ENCODE measurements around the gene LRP3. TPM values are rescaled to one million over a fixed set of nuclear protein-coding genes. Genes with fewer than 3 reads are reported as not detected.
A peak's percentile ranks its signal among the peaks of the same experiment; 100 is the strongest.

Gene LRP3
- total and polyA plus RNA-seq, 2 of the 13 experiments (the other 11 are each of a cell fraction or from before 2014, with no cell fraction given): 17.6 to 51.6 TPM

GRCh38 chr19:33241530-33242101, 47.5 kb downstream of the LRP3 start (continued):
- TF ChIP-seq, protein P1, sequence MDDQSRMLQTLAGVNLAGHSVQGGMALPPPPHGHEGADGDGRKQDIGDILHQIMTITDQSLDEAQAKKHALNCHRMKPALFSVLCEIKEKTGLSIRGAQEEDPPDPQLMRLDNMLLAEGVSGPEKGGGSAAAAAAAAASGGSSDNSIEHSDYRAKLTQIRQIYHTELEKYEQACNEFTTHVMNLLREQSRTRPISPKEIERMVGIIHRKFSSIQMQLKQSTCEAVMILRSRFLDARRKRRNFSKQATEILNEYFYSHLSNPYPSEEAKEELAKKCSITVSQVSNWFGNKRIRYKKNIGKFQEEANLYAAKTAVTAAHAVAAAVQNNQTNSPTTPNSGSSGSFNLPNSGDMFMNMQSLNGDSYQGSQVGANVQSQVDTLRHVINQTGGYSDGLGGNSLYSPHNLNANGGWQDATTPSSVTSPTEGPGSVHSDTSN (CRISPR knock-in tag; IDR thresholded peaks at IDR 0.05; ENCODE audit: borderline replicate concordance): no peak
- TF ChIP-seq ZNF616 (CRISPR knock-in tag; IDR thresholded peaks at IDR 0.05; ENCODE audit: low read depth) (no peak), BCLAF1 (IDR thresholded peaks at IDR 0.05) (no peak), ZNF343 (CRISPR knock-in tag; IDR thresholded peaks at IDR 0.05) (no peak), ZNF10 (CRISPR knock-in tag; IDR thresholded peaks at IDR 0.05; ENCODE audit: borderline replicate concordance, low read depth) (no peak), MED13 (CRISPR knock-in tag; IDR thresholded peaks at IDR 0.05) (no peak), ZBTB3 (CRISPR knock-in tag; IDR thresholded peaks at IDR 0.05; ENCODE audit: borderline replicate concordance, low read depth) (0 out of 2 replicates have a peak, but pooled peaks have one; percentile 58), SNAI1 (CRISPR knock-in tag; IDR thresholded peaks at IDR 0.05; ENCODE audit: borderline replicate concordance) (no peak), ZNF605 (CRISPR knock-in tag; IDR thresholded peaks at IDR 0.05) (no peak), ZBTB44 (CRISPR knock-in tag; IDR thresholded peaks at IDR 0.05) (no peak), SAP130 (CRISPR knock-in tag; IDR thresholded peaks at IDR 0.05; ENCODE audit: low read depth) (no peak; the same call in 1 of the 2 replicates), GFI1 (CRISPR knock-in tag; IDR thresholded peaks at IDR 0.05; ENCODE audit: borderline replicate concordance) (0 out of 2 replicates have a peak, but pooled peaks have one; percentile 22), TIGD3 (CRISPR knock-in tag; IDR thresholded peaks at IDR 0.05; ENCODE audit: borderline replicate concordance) (no peak), HNF4A (CRISPR knock-in tag; IDR thresholded peaks at IDR 0.05) (no peak; the same call in 1 of the 2 replicates)
- TF ChIP-seq, protein P2, sequence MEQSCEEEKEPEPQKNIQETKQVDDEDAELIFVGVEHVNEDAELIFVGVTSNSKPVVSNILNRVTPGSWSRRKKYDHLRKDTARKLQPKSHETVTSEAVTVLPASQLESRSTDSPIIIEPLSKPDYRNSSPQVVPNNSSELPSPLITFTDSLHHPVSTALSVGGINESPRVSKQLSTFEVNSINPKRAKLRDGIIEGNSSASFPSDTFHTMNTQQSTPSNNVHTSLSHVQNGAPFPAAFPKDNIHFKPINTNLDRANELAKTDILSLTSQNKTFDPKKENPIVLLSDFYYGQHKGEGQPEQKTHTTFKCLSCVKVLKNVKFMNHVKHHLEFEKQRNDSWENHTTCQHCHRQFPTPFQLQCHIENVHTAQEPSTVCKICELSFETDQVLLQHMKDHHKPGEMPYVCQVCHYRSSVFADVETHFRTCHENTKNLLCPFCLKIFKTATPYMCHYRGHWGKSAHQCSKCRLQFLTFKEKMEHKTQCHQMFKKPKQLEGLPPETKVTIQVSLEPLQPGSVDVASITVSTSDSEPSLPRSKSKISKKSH (CRISPR knock-in tag; IDR thresholded peaks at IDR 0.05; ENCODE audit: borderline replicate concordance): no peak; the same call in 1 of the 2 replicates
- TF ChIP-seq, protein P3, sequence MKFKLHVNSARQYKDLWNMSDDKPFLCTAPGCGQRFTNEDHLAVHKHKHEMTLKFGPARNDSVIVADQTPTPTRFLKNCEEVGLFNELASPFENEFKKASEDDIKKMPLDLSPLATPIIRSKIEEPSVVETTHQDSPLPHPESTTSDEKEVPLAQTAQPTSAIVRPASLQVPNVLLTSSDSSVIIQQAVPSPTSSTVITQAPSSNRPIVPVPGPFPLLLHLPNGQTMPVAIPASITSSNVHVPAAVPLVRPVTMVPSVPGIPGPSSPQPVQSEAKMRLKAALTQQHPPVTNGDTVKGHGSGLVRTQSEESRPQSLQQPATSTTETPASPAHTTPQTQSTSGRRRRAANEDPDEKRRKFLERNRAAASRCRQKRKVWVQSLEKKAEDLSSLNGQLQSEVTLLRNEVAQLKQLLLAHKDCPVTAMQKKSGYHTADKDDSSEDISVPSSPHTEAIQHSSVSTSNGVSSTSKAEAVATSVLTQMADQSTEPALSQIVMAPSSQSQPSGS (CRISPR knock-in tag; IDR thresholded peaks at IDR 0.05): no peak
- TF ChIP-seq, protein P4, sequence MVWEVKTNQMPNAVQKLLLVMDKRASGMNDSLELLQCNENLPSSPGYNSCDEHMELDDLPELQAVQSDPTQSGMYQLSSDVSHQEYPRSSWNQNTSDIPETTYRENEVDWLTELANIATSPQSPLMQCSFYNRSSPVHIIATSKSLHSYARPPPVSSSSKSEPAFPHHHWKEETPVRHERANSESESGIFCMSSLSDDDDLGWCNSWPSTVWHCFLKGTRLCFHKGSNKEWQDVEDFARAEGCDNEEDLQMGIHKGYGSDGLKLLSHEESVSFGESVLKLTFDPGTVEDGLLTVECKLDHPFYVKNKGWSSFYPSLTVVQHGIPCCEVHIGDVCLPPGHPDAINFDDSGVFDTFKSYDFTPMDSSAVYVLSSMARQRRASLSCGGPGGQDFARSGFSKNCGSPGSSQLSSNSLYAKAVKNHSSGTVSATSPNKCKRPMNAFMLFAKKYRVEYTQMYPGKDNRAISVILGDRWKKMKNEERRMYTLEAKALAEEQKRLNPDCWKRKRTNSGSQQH (CRISPR knock-in tag; IDR thresholded peaks at IDR 0.05; ENCODE audit: low read depth): 0 out of 2 replicates have a peak, but pooled peaks have one; percentile 2
